Activated T-helper 9 cell treated with anti-CD3 and anti-CD28 coated beads, Interleukin-2, amount 50 U/mL, for 16 hours (primary cell): ENCODE data around the gene CTBP1.

Source experiments
- DNase-seq: peaks from one replicate; pipeline ENCODE4 v3.0.0-alpha.2; 2020; ENCODE audit warnings: low read depth

The CTBP1 gene

GRCh38 chr4:1209821-1210220, 39.1 kb downstream of the CTBP1 start:
- no peak for DNase-seq

DNA sequence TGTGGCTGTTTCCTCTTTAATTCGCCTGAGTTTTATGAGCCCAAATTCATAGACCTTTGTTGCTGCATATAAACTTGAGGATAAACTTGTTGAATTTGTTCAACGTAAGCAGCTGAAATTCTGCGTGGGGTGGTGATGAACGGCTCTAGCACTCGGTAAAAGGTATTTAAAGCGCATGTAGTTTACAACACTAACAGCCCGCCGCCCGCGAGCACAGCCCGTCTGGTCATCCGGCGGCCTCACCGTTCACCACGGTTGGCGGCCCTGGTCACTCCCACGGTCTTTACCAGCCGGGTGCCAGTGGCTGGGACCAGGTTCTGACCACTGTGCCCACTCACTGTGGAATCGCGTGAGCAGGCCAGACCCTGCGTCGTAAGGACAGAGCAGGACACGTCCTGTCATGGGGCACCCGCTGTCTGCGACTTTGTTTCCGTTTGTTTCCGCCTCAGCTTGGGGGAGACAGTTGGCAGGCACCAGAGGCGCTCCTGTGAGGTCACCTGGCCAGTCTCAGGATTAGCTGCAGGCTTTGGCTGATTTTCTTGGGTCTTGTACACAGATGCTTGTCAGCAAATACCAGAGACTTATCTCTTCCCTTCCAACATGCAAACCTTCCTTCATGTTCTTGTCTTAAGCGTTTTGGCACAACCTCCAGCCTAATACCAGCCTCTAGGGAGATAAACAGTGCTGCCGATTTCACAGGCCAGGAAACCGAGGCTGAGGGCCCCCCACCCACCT, 39.8 kb downstream of the CTBP1 start:
- DNase-seq, result no peak

DNA sequence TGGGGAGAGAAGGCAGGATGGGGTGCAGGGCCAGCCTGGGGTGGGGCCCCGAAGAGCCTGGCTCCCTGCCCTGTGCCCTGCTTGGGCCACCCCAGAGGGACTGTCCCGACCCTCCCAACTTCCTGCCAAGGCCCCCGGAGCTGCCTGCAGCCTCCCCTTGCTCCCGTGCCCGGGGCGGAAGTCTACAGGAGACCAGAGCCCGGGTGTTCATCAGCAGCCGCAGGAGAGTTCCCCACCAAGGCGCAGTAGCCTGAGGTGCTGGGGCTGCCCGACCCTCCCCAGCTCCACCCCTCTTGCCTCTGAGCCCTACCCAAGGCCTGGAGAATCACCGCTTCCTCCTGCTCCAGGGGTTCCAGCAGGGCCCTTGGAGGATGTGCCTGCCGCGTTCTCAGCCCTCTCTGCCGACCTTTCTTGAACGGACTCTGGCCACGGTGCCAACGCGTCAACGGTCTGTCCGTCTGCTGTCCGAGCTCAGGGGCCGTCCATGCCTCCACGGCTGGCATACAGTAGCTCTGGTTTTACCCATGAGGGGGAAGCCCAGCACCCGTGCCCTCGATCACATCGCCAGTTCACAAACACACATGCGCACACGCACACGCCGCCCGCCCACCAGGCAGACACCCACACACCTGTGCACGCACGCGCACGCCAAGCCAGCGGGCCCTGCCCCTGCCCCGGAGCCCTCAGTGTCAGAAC, 40.5 kb downstream of the CTBP1 start:
- DNase-seq, result no peak

DNA sequence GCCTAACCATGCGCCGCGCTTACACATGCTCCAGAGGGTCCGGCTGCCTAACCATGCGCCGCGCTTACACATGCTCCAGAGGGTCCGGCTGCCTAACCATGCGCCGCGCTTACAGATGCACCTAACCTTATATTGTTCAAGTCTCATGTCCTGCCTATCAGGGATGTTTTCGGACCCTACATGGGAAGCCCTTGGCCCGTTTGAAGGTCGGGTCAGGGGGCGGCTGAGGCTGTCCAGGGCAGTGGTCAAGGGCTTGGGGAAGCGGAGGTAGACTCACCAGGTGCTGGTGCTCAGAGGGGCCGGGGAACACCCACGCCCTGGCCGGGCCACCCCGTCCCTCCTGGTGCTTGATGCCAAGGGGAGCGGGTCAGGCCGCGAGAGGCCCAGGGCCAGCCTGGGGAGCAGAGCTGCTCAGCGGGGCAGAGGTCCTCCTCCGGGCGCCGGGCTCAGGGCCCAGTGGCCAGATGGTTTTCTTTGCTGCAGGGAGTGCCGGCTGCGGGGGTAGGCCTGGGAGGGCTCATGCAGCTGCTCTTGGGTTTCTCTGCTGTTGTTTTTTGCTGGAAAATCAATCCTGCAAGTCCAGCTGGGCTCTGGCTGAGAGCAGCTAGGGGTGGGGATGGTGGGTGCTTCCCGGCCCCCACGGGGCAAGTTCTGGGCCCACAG, 41.2 kb downstream of the CTBP1 start:
- no peak for DNase-seq

DNA sequence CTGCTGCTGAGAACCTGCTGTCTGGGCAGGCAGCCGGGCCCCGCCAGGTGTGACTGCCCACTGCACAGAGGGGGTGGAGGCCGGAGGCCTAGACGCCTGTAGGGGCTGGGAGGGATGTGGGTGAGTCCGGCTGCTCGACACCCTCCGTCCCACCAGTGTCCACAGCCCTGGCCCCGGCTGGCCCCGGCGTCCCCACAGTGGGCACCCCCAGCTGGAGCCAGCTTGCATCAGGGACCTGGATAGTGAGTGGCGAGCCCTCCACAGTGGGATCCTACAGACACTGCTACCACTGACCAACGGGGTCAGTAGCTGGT, 41.8 kb downstream of the CTBP1 start:
- no peak for DNase-seq

- DNase-seq, result no peak
Observed at GRCh38 chr4:1206299-1207156, 42.4 kb downstream of the CTBP1 start.

DNA sequence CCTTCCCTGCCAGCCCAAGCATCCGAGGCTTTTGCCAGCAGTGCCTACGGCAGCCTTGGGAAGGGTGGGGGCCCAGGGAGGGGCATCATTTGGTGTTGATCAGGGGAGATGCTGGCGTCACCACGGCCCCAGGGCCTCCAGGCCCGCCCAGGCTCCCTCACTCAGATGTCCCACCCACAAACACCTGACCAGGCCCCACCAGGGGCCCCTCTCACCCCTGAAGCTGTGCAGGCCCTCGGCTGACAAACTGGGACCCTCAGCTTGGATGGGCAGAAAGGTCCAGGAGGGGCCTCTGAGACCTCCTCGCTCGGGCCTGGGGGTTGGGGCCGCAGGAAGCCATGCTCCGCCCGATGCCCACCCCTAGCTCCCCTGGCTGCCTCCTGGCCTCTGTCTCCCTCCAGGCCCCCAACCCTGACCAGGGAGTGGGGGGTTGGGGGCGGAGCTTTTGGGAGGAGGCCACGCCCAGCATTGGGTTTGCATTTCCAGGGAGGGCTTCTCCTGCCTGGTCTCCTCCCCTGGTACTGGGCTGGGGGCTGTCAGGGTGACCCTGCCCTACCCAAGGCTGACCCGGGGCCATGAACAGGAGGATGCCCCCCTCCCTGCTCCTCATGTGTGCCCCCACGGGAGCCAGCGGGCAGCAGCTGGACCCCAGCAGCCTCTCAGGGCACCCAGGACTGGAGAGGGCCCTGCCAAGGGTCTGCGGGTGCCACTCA, 43.2 kb downstream of the CTBP1 start:
- DNase-seq, result no peak

- DNase-seq, result no peak
Observed at GRCh38 chr4:1204828-1205585, 43.9 kb downstream of the CTBP1 start.

- DNase-seq, result no peak
Observed at GRCh38 chr4:1204286-1204827, 44.6 kb downstream of the CTBP1 start.

DNA sequence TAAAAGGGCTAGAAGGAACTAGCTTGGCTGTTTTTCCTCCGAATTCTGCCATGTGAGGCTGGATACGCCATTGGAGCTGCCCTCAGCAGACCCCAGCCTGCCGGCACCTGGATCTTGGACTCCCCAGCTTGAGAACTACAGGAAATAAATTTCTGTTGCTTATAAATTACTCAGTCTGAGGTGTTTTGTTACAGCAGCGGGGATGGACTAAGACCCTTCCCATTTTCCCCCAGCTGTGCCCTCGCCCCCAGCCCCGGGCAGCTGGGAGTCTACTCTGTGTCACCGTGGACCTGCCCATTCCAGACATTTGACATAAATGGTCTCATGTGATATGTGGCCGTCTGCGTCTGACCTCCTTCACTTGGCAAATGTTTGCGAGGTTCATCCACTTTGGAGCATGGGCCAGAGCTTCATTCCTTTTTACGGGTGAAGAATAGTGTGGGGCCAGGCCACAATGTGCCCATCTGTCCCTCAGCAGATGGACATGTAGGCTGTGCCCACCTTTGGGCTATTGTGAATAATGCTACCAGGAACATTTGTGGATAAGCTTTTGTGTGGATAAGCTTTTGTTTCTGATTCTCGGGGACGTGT, 45.8 kb downstream of the CTBP1 start:
- DNase-seq, result no peak

DNA sequence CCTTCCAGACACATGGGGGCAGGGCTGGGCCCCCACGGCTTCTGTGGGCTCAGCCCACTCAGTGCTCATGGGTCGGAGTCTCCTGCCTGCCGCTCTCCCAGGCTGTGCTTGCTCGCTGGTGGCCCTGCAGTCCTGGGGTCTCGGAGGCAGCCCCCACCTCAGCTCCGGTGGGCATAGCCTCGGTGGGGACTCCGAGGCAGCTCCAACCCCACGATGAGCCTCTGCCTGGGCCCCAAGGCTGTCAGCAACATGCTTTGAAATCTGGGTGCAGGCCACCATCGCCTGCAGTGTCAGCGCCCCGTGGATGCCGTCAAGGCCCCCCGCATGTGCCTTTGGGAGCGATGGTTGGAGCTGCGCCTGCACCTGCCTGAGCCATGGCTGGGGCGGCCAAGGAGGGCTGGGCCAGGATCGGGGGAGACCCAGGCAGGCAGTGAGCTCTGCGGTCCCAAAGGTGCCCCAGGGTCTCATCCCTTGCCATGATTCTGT, 46.4 kb downstream of the CTBP1 start:
- no peak for DNase-seq

DNA sequence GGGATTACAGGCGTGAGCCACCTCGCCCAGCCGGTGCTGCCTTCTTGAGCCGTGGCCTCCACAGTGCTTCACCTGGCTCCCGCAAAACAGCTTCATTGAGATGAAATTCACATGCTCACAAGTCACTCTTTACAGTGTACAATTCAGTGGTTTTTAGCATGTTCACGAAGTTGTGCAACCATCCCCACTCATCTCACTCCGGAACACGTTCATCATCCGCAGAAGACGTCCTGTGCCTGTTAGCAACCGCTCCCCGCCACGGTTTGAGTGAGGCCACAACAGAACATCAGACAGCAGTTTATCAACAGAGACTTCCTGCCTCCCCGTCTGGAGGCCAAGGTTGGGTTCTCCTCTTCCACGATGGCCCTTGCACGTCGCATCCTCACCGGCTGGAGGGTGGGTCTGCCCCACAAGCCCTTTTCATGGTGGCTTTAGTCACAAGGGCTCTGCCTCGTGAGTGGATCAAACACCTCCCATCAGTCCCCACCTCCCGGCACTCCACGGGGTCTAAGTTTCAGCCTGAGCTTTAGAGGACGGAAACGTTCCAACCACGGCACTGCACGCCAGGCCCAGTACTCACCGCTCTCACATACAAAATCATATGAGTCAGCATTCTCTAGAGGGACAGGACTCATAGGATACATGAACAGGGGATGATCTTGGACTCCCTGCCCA, 46.9 kb downstream of the CTBP1 start:
- peak; percentile 62 for DNase-seq

- DNase-seq, result no peak
Observed at GRCh38 chr4:1200425-1201035, 48.4 kb downstream of the CTBP1 start.

GRCh38 chr4:1199556-1200331, 49.2 kb downstream of the CTBP1 start:
- no peak for DNase-seq

GRCh38 chr4:1198098-1198844, 50.7 kb downstream of the CTBP1 start:
- no peak for DNase-seq

DNA sequence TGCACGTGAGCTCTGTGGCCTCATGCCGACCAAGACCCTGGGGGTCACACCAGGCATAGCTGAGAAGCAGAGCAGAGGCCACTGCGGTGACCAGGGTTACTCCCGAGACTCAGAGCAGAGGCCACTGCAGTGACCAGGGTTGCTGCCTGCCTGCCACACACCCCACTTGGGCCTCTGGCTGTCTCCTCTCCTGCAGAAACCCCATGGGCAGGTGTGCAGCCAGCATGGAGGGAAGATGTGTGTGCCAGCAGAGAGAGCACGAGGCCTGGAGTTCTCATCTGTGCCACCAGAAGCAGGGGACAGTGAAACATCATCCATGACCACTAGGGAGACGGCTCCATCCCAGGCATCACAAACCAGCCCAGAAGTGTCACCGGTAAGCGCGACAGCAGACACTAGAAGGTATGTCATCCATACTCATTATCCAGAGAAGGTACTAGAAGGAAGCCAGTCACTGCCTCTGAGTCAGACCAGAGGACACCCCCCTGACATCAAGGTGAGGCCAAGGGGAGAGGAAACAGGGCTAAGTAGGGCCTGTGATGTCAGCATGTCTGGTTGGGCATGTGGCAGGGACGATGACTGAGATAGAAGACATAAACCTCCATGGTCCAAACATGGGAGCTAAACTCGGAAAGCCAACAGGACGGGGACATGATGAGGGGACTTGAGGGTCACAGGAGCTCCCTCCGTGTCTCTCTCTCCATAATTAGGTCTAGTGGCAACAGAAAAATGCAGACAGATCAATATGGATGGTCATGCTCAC, 52.3 kb downstream of the CTBP1 start:
- DNase-seq, result no peak

DNA sequence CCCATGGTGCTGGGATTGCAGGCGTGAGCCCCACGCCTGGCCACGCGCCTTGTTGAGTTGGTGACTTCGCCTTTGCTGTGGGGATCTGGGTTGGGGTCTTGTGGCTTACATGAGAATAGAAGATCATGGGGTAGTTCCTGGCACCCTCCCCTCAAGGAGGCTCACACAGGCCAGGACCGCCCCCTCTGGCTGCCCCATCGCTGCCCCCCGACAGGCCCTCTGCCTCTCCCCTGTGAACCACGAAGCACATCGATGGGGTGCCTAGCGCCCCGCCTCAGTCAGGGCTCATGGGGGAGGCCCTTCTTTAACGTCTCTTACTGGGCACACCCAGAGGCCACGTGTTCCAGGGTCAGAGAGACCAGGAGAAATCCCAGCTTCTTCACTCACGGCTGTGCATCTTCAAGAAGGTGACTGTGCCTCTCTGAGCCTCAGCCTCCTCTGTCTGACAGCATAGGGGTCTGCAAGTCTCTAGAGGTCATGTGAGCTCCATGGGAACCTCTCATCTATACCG, 53.0 kb downstream of the CTBP1 start:
- DNase-seq, result no peak
